ENCODE results near the gene VMP1.

DNA sequence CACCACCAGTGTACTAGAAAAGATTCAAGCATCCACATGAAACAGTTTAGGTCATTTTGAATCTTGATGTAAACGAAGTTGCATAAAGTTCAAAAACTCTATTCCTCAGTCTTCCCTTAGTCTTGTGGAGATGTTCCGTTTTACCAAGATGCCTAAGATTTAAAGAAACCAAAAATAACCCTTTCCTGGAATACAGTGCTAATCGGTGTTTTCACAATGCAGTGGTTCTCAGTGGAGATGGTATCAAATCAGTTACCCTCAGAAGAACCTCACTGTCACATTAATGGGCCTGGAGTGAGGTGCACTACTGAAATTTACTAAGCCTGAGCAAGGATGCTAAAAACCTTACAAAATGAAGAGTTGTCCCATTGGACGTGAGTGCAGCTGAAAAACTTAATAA lies 9.3 kb upstream of the VMP1 start:
- TF ChIP-seq, protein P1, sequence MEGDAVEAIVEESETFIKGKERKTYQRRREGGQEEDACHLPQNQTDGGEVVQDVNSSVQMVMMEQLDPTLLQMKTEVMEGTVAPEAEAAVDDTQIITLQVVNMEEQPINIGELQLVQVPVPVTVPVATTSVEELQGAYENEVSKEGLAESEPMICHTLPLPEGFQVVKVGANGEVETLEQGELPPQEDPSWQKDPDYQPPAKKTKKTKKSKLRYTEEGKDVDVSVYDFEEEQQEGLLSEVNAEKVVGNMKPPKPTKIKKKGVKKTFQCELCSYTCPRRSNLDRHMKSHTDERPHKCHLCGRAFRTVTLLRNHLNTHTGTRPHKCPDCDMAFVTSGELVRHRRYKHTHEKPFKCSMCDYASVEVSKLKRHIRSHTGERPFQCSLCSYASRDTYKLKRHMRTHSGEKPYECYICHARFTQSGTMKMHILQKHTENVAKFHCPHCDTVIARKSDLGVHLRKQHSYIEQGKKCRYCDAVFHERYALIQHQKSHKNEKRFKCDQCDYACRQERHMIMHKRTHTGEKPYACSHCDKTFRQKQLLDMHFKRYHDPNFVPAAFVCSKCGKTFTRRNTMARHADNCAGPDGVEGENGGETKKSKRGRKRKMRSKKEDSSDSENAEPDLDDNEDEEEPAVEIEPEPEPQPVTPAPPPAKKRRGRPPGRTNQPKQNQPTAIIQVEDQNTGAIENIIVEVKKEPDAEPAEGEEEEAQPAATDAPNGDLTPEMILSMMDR (conservative IDR thresholded peaks at IDR 0.05): no peak
- no peak for TF ChIP-seq ZFX (IDR thresholded peaks at IDR 0.05)
